ENCODE data around the gene MEA1.

Gene MEA1

DNA sequence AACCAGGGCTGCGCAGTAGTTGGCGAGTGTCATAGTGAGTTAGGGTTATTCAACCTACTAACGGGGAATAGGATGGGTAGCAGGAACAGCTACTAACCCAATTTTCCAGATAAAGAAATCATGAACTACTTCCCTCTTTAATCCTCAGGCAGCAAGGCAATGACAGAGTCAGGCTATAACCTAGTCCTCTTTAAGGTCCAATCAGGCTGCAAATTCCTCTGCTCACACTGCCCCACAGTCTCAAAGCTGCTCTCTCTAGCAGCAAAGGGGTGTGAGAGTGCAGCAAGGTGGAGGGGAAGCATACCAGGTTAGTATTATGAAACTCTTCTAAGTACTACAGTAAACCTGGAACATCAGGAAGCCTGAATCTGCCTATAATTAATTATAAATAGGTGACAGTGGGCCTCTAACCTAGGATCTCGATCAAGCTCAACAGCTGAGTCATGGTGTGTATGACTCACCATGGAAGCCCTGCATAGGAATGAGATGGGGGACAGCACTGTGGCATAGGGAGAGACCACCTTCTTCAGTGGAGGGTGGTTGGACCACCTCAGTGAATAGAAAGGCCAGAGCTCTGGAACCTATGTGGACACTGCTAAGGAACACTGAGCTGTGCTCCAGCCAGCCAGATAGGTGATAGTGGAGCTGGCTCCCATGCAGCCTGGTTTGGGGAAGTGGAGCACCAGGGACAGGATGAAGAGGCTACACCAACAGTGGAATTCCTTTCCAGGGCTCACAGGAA lies 42.7 kb downstream of the MEA1 start:
- no peak for DNase-seq (ENCODE audit: low read depth)

DNA sequence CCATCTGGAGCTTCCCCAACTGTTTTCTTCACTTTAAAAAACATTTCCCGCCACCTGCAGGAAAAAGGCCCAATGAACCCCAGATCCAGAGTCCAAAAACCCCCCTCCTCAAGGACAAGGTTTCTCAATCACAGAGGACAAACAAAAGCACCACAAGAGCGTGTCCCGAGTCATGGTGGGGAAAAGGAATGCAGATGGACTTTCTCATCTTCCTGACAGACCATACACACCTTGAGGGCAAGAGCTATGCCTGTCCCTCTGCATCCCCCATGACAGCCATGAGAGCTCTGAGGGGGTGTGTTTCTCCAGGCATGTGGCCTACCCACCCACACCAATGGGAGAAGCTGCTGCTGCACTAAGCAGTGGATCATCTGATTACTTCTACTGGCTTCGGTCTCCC lies 43.8 kb downstream of the MEA1 start:
- no peak for DNase-seq (ENCODE audit: low read depth)

- DNase-seq (ENCODE audit: low read depth), result no peak
These were observed 44.3 kb downstream of the MEA1 start for GRCh38 chr6:42969431-42969830.

DNA sequence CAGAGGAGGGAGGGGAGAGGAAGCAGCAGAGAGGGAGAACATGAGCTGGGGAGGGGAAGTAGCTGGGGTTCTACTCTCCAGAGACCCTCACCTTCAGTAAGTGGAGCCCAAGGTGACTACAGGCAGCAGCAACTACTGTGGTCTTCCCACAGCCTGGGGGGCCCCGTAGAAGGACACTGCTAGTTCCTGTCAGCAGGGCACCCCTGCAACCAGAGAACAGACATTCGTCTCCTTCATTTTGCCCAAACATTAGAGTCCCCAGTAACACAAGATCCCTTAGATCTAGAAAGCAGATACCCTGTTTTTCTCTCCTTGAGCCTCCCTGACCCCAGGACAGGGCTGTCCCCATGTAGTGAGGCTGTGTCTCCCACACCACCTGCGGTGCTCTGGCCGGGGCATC lies 45.0 kb downstream of the MEA1 start:
- DNase-seq (ENCODE audit: low read depth), result no peak

DNA sequence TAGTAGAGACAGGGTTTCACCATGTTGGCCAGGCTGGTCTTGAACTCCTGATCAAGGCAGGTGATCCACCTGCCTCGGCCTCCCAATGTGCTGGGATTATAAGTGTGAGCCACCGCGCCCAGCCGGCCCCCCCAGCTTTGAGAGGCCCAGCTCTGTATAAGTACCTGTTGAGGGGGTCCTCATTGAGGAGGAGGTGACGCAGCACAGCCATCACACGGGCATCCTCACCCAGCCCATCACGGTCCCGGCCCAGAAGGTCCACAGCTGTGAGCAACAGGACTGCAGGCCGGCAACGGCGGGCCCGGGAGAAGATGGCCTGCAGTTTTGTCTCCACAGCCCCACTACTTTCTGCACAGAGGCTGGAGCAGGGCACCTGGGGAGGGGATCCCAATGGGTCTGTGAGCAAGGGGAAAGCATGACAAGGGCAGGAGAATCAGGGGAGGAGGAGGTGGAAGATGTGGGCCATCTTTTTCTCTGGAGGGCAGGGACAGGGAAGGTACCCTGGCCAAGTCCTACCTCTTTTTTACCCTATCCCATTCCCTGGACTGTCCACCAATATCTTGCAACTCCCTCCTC lies 45.5 kb downstream of the MEA1 start:
- DNase-seq (ENCODE audit: low read depth), result no peak

DNA sequence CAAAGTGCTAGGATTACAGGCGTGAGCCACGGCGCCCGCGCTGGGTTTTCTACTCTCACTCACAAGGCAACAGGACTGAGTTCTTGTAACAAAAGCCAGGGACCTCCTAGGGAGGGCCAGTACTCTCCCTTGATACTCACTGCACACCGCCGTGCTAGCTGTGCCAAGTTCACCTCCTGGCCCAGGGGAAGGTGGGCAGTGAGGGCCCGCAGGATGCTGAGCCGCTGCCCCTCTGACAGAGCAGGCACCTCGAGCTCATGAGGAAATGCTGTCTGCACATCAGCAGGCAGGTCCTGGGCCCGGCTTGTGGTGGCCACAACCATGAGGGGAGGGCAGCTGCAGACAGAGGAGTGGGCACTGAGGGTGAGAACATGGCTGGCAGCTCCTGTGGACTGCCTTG lies 46.5 kb downstream of the MEA1 start:
- DNase-seq (ENCODE audit: low read depth), result no peak

DNA sequence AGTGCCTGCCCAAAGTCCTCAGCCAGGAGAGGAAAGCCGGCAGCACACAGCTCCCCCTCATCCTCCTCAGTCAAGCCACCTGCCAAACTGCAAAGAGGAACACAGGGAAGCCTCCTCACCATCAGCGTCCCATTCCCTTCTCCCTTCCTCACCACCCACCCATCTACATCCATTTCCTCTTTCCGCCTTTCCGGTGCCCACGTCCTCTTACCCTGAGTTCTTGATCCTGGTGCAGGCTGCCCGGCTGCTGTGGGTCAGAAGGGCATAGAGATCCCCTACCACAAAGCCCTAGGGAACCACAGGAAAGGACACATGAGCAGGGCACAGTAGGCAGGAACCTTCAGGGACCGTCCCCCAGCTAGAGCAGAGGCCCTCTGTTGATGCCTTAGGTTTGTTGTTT lies 47.2 kb downstream of the MEA1 start:
- no peak for DNase-seq (ENCODE audit: low read depth)

DNA sequence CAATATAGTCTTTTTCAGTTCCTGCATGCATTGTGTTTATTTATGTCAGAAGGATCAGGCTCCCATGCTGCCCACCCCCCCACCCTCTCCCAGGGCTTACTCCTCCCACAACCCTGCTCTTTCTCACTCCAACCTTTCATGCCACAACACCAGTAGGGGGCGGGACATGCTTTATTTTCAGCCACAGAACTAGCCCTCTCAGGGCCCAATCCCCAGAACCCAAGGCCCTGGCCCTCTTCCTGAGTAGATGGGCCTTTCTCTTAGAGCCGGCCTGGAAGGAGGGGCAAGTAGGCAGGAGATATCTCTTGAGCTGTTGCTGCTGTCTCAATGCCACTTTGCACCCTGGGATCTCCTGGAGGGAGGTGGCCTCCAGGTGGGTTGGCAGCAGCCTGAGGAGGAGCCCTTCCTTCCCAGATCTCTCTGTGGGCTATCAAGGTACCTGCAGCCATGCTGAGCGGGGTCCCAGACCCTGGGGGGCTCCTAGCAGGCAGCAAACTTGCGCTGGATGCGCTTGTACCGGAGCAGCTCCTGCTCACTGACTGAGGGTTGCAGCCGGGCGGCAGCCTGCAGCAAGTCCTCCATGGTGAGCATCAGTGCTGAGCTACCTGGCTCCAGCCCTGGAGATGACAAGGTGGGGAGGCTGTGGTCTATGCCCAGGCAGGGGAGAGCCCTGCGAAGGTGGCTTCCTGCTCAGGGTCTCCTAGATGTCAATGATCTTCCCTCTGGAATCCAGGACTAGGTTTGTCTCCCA lies 49.7 kb downstream of the MEA1 start:
- DNase-seq (ENCODE audit: low read depth), result no peak

GRCh38 chr6:42963179-42963854 lies 50.4 kb downstream of the MEA1 start:
- DNase-seq (ENCODE audit: low read depth), result no peak

DNA sequence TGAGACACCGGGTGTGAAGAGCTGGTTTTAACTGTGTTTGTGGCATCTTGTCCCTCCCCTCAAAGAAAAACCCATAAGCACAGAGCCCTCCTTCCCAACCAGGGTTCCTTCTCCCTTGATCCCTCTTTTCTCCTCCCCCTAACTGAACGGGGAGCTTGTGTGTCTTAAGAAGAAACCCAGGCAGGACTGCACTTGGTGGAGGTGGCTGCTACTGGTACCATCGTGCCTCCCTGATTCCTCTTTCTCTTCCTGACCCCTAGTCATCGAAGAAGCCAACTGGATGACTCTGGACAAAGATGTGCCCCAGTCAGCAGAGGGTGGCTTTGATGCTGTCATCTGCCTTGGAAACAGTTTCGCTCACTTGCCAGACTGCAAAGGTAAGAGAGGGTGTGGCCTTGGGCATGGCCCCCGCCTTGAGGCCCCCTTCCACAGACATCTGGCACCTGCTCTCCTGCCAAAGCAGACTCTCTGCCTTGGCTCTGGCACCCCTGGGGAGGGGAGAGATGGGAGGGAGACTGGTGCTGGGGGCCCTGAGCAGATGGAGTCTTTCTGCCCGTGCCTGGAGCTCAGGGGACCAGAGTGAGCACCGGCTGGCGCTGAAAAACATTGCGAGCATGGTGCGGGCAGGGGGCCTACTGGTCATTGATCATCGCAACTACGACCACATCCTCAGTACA lies 51.1 kb downstream of the MEA1 start:
- no peak for DNase-seq (ENCODE audit: low read depth)

DNA sequence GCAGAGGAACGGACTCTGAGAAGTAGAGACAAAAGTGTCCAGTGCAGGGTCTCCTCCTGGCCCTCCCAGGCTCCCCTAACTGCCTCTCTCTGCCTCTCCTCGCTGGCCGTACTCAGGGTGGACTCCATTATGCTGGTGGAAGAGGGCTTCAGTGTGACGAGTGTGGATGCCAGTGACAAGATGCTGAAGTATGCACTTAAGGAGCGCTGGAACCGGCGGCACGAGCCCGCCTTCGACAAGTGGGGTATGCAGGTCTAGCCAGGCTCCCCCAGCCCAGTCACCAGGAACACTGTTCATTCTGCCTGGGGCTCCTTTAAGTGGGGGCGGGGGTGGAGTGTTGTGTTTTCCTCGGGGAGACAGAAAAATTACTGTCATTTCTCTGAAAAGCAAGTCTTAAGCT lies 51.6 kb downstream of the MEA1 start:
- DNase-seq (ENCODE audit: low read depth), result no peak
